RWPE2 (cell line): Measurements from ENCODE around the gene MRPS26.
A peak's percentile ranks its signal among the peaks of the same experiment; 100 is the strongest.
"Not testable (repeated sequence)": the region's sequence is repeated elsewhere in the genome, so short reads cannot be mapped to it uniquely, and the experiment has no call there.

ENCODE experiments used
- ATAC-seq: fragments of 200-7000 bp; cut with Tn5 transposase; 3 replicates; pipeline ENCODE4 v1.9.1; 2021; ENCODE audit warnings: low read depth
- DNase-seq: peaks from one replicate; pipeline ENCODE4 v3.0.0-alpha.2; 2020; ENCODE audit warnings: low spot score
- H3K27ac ChIP-seq: fragments of 450-650 bp; 2 replicates; pipeline ENCODE4 v1.5.1; 2017; ENCODE audit warnings: mild to moderate bottlenecking; ENCODE audit not compliant: poor library complexity, severe bottlenecking
- H3K27me3 ChIP-seq: fragments of 250-450 bp; sonication (Bioruptor Pico); 2 replicates; pipeline ENCODE4 v1.5.1; 2021; ENCODE audit warnings: mild to moderate bottlenecking, moderate library complexity; ENCODE audit not compliant: insufficient read depth, poor library complexity, severe bottlenecking
- H3K36me3 ChIP-seq: fragments of 250-450 bp; sonication (Bioruptor Pico); 2 replicates; pipeline ENCODE4 v1.5.1; 2020; ENCODE audit warnings: low read depth, mild to moderate bottlenecking, moderate library complexity
- H3K4me1 ChIP-seq: fragments of 250-450 bp; sonication (Bioruptor Pico); 2 replicates; pipeline ENCODE4 v1.5.1; 2021; ENCODE audit warnings: mild to moderate bottlenecking, moderate library complexity; ENCODE audit not compliant: insufficient read depth, poor library complexity, severe bottlenecking
- H3K4me3 ChIP-seq: fragments of 250-450 bp; sonication (Bioruptor Pico); 2 replicates; pipeline ENCODE4 v1.5.1; 2021; ENCODE audit warnings: mild to moderate bottlenecking, moderate library complexity; ENCODE audit not compliant: severe bottlenecking
- H3K9me3 ChIP-seq: fragments of 250-450 bp; sonication (Bioruptor Pico); 2 replicates; pipeline ENCODE4 v1.5.1; 2021; ENCODE audit warnings: mild to moderate bottlenecking, moderate library complexity; ENCODE audit not compliant: severe bottlenecking
- TF ChIP-seq, protein P1 (sequence below): fragments of 450-650 bp; IDR thresholded peaks from one replicate; pipeline ENCODE4 v1.5.1; 2017; ENCODE audit warnings: mild to moderate bottlenecking, moderate library complexity; ENCODE audit not compliant: poor library complexity, severe bottlenecking

The MRPS26 gene

GRCh38 chr20:3059489-3059888 is 13.6 kb downstream of the MRPS26 start:
- Histone ChIP-seq H3K27me3 (no peaks in the 10 kb centered on the region), H3K36me3 (no peaks in the 10 kb centered on the region), H3K27ac (no peak overlapping the region), H3K4me1 (no peaks in the 10 kb centered on the region), H3K9me3 (no peaks in the 10 kb centered on the region), H3K4me3 (no peak overlapping the region)
- TF ChIP-seq, protein P1, sequence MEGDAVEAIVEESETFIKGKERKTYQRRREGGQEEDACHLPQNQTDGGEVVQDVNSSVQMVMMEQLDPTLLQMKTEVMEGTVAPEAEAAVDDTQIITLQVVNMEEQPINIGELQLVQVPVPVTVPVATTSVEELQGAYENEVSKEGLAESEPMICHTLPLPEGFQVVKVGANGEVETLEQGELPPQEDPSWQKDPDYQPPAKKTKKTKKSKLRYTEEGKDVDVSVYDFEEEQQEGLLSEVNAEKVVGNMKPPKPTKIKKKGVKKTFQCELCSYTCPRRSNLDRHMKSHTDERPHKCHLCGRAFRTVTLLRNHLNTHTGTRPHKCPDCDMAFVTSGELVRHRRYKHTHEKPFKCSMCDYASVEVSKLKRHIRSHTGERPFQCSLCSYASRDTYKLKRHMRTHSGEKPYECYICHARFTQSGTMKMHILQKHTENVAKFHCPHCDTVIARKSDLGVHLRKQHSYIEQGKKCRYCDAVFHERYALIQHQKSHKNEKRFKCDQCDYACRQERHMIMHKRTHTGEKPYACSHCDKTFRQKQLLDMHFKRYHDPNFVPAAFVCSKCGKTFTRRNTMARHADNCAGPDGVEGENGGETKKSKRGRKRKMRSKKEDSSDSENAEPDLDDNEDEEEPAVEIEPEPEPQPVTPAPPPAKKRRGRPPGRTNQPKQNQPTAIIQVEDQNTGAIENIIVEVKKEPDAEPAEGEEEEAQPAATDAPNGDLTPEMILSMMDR = no peak
- ATAC-seq (no peak), DNase-seq (no peak)

GRCh38 chr20:3064119-3064518 is 18.3 kb downstream of the MRPS26 start:
- H3K27me3 ChIP-seq, H3K27ac ChIP-seq: not testable (repeated sequence)

GRCh38 chr20:3067139-3068014 is 21.5 kb downstream of the MRPS26 start:
- Histone ChIP-seq H3K4me3 (no peak overlapping the region), H3K4me1 (no peaks in the 10 kb centered on the region), H3K27ac (no peak overlapping the region), H3K36me3 (no peaks in the 10 kb centered on the region), H3K9me3 (no peaks in the 10 kb centered on the region), H3K27me3 (peaks cover 7% of the 10 kb centered on the region)
- TF ChIP-seq, protein P1 = no peak
- ATAC-seq (no peak), DNase-seq (no peak)

More at GRCh38 chr20:3064119-3064518, 18.3 kb downstream of the MRPS26 start:
- H3K4me3 ChIP-seq, ATAC-seq, DNase-seq, H3K36me3 ChIP-seq, H3K4me1 ChIP-seq, H3K9me3 ChIP-seq: not testable (repeated sequence)

- H3K9me3 ChIP-seq = no peaks in the 10 kb centered on the region
- no peak overlapping the region for H3K27ac ChIP-seq
- H3K4me1 ChIP-seq = no peaks in the 10 kb centered on the region
- H3K27me3 ChIP-seq = peaks cover 12% of the 10 kb centered on the region
- H3K4me3 ChIP-seq = no peak overlapping the region
- ATAC-seq (no peak), DNase-seq (no peak)
- TF ChIP-seq, protein P1 = no peak
- no peaks in the 10 kb centered on the region for H3K36me3 ChIP-seq
Observed at GRCh38 chr20:3068075-3068474, 22.2 kb downstream of the MRPS26 start.

GRCh38 chr20:3068986-3069900 is 23.4 kb downstream of the MRPS26 start:
- Histone ChIP-seq H3K27ac (no peak overlapping the region), H3K4me1 (no peaks in the 10 kb centered on the region), H3K4me3 (no peak overlapping the region), H3K36me3 (no peaks in the 10 kb centered on the region), H3K9me3 (no peaks in the 10 kb centered on the region), H3K27me3 (peaks cover 12% of the 10 kb centered on the region)
- ATAC-seq (peak; percentile 47; the same call in 2 of the 3 replicates), DNase-seq (no peak)
- TF ChIP-seq, protein P1 = no peak
